K562 (cell line): ENCODE results near the gene LILRB3.
"Not testable (repeated sequence)": the region's sequence is repeated elsewhere in the genome, so short reads cannot be mapped to it uniquely, and the experiment has no call there.

ENCODE experiments used
- CREB1 ChIP-seq, 2 experiments: sonication (generic) in 1 of 2; formaldehyde crosslinking in 1 of 2; IDR thresholded peaks; 2 replicates each; pipeline versions ENCODE4 v1.6.1 to v1.8.0; 2012 to 2022; ENCODE audit warnings: inconsistent platforms in 1 of 2, mild to moderate bottlenecking in 1 of 2, missing genetic modification reagents in 1 of 2, moderate library complexity in 1 of 2
- CXXC5 ChIP-seq: fragments of 250-450 bp; sonication (Bioruptor Pico); IDR thresholded peaks from 2 replicates; pipeline ENCODE4 v1.8.0; 2022; ENCODE audit warnings: inconsistent platforms, mild to moderate bottlenecking, moderate library complexity
- HLTF ChIP-seq: fragments of 450-650 bp; IDR thresholded peaks from 2 replicates; pipeline ENCODE4 v1.6.1; 2016
- KLF10 ChIP-seq: fragments of 250-450 bp; sonication (Bioruptor Pico); IDR thresholded peaks from 2 replicates; pipeline ENCODE4 v1.6.1; 2021; ENCODE audit warnings: matching md5 sums
- NR2F6 ChIP-seq: fragments of 450-650 bp; formaldehyde crosslinking; IDR thresholded peaks from 2 replicates; pipeline ENCODE4 v1.4.0; 2020; ENCODE audit warnings: mild to moderate bottlenecking
- TF ChIP-seq, protein P1 (sequence below), 3 experiments: IDR thresholded peaks in 2 of 3; conservative IDR thresholded peaks in 1 of 3; 2 replicates each; pipeline ENCODE4 v1.5.1; 2011 to 2012; ENCODE audit warnings: low read length in 3 of 3, mild to moderate bottlenecking in 3 of 3, control low read depth in 2 of 3, improper control_type of control experiment in 1 of 3, inconsistent platforms in 1 of 3, low read depth in 1 of 3, mixed read lengths in 1 of 3, moderate library complexity in 1 of 3; ENCODE audit not compliant: insufficient read depth in 2 of 3
- TF ChIP-seq, protein P2 (sequence below), 2 experiments: fragments of 450-650 bp in 1 of 2; IDR thresholded peaks; 2 replicates each; pipeline ENCODE4 v1.6.1; 2011 to 2017; ENCODE audit warnings: low read depth in 2 of 2, antibody characterized with exemption in 1 of 2, borderline replicate concordance in 1 of 2, low read length in 1 of 2, mild to moderate bottlenecking in 1 of 2, mixed read lengths in 1 of 2; ENCODE audit not compliant: control insufficient read depth in 1 of 2
- TF ChIP-seq, protein P3 (sequence below): sonication (generic); formaldehyde crosslinking; IDR thresholded peaks from 2 replicates; pipeline ENCODE4 v1.8.0; 2022; ENCODE audit warnings: mild to moderate bottlenecking, low read depth, missing genetic modification reagents
- TF ChIP-seq, protein P4 (sequence below), 2 experiments: fragments of 450-650 bp in 1 of 2; sonication (generic) in 1 of 2; formaldehyde crosslinking; conservative IDR thresholded peaks; 2 replicates each; pipeline versions ENCODE4 v1.4.0 to v1.8.1; 2020 to 2022; ENCODE audit warnings: mild to moderate bottlenecking in 1 of 2, missing genetic modification reagents in 1 of 2
- TF ChIP-seq, protein P5 (sequence below), 2 experiments: IDR thresholded peaks in 1 of 2; conservative IDR thresholded peaks in 1 of 2; 2 replicates each; pipeline ENCODE4 v1.6.1; 2016; ENCODE audit warnings: low read depth in 2 of 2, mild to moderate bottlenecking in 1 of 2, missing compliant biosample characterization in 1 of 2, missing genetic modification characterization in 1 of 2, moderate library complexity in 1 of 2

GRCh38 chr19:54223937-54224281, 1.1 kb upstream of the LILRB3 start:
- TF ChIP-seq CXXC5 (CRISPR knock-in tag); NR2F6 (CRISPR knock-in tag); KLF10 (CRISPR knock-in tag); CREB1 (IDR thresholded peaks at IDR 0.05); CREB1 (CRISPR knock-in tag; IDR thresholded peaks at IDR 0.05); HLTF: not testable (repeated sequence)
- TF ChIP-seq, protein P1, sequence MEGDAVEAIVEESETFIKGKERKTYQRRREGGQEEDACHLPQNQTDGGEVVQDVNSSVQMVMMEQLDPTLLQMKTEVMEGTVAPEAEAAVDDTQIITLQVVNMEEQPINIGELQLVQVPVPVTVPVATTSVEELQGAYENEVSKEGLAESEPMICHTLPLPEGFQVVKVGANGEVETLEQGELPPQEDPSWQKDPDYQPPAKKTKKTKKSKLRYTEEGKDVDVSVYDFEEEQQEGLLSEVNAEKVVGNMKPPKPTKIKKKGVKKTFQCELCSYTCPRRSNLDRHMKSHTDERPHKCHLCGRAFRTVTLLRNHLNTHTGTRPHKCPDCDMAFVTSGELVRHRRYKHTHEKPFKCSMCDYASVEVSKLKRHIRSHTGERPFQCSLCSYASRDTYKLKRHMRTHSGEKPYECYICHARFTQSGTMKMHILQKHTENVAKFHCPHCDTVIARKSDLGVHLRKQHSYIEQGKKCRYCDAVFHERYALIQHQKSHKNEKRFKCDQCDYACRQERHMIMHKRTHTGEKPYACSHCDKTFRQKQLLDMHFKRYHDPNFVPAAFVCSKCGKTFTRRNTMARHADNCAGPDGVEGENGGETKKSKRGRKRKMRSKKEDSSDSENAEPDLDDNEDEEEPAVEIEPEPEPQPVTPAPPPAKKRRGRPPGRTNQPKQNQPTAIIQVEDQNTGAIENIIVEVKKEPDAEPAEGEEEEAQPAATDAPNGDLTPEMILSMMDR (IDR thresholded peaks at IDR 0.05 in 2 of 3, conservative IDR thresholded peaks at IDR 0.05 in 1 of 3; ENCODE audit: insufficient read depth in 2 of 3, low read depth in 1 of 3, low read length in 3 of 3): not testable (repeated sequence)
- TF ChIP-seq, protein P2, sequence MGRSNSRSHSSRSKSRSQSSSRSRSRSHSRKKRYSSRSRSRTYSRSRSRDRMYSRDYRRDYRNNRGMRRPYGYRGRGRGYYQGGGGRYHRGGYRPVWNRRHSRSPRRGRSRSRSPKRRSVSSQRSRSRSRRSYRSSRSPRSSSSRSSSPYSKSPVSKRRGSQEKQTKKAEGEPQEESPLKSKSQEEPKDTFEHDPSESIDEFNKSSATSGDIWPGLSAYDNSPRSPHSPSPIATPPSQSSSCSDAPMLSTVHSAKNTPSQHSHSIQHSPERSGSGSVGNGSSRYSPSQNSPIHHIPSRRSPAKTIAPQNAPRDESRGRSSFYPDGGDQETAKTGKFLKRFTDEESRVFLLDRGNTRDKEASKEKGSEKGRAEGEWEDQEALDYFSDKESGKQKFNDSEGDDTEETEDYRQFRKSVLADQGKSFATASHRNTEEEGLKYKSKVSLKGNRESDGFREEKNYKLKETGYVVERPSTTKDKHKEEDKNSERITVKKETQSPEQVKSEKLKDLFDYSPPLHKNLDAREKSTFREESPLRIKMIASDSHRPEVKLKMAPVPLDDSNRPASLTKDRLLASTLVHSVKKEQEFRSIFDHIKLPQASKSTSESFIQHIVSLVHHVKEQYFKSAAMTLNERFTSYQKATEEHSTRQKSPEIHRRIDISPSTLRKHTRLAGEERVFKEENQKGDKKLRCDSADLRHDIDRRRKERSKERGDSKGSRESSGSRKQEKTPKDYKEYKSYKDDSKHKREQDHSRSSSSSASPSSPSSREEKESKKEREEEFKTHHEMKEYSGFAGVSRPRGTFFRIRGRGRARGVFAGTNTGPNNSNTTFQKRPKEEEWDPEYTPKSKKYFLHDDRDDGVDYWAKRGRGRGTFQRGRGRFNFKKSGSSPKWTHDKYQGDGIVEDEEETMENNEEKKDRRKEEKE (IDR thresholded peaks at IDR 0.05; ENCODE audit: borderline replicate concordance in 1 of 2, control insufficient read depth in 1 of 2, low read depth in 2 of 2, low read length in 1 of 2): not testable (repeated sequence)
- TF ChIP-seq, protein P3, sequence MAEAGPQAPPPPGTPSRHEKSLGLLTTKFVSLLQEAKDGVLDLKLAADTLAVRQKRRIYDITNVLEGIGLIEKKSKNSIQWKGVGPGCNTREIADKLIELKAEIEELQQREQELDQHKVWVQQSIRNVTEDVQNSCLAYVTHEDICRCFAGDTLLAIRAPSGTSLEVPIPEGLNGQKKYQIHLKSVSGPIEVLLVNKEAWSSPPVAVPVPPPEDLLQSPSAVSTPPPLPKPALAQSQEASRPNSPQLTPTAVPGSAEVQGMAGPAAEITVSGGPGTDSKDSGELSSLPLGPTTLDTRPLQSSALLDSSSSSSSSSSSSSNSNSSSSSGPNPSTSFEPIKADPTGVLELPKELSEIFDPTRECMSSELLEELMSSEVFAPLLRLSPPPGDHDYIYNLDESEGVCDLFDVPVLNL (CRISPR knock-in tag): not testable (repeated sequence)
- TF ChIP-seq, protein P4, sequence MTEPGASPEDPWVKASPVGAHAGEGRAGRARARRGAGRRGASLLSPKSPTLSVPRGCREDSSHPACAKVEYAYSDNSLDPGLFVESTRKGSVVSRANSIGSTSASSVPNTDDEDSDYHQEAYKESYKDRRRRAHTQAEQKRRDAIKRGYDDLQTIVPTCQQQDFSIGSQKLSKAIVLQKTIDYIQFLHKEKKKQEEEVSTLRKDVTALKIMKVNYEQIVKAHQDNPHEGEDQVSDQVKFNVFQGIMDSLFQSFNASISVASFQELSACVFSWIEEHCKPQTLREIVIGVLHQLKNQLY (CRISPR knock-in tag; conservative IDR thresholded peaks at IDR 0.05): not testable (repeated sequence)
- TF ChIP-seq, protein P5, sequence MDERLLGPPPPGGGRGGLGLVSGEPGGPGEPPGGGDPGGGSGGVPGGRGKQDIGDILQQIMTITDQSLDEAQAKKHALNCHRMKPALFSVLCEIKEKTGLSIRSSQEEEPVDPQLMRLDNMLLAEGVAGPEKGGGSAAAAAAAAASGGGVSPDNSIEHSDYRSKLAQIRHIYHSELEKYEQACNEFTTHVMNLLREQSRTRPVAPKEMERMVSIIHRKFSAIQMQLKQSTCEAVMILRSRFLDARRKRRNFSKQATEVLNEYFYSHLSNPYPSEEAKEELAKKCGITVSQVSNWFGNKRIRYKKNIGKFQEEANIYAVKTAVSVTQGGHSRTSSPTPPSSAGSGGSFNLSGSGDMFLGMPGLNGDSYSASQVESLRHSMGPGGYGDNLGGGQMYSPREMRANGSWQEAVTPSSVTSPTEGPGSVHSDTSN (CRISPR knock-in tag; IDR thresholded peaks at IDR 0.05; ENCODE audit: low read depth): not testable (repeated sequence)
- TF ChIP-seq, protein P5 (tag; conservative IDR thresholded peaks at IDR 0.05; ENCODE audit: low read depth): not testable (repeated sequence)
